Stomach (tissue), 9 donors: ENCODE measurements around the gene TMEM132C. TPM values are rescaled to one million over a fixed set of nuclear protein-coding genes. Genes with fewer than 3 reads are reported as not detected.
A peak's percentile ranks its signal among the peaks of the same experiment; 100 is the strongest.

Source experiments
- DNase-seq, 2 donors: peaks; one replicate each; pipeline versions ENCODE4 v3.0.0 to v3.0.0-alpha.2; 2013 to 2019
- H3K27ac ChIP-seq, 5 donors: fragments of 200-600 bp in 4 of 5; sonication (generic) in 4 of 5; one replicate each; pipeline ENCODE4 v1.5.1; 2013 to 2019; ENCODE audit warnings: mild to moderate bottlenecking in 1 of 5, moderate library complexity in 1 of 5
- H3K27me3 ChIP-seq, 3 donors: fragments of 200-600 bp; sonication (generic); one replicate each; pipeline ENCODE4 v1.5.1; 2017 to 2019; ENCODE audit warnings: mixed run types in 1 of 3
- H3K36me3 ChIP-seq, 4 donors: fragments of 200-600 bp; sonication (generic); 1 replicate in 3 of 4; 2 replicates in 1 of 4; pipeline ENCODE4 v1.5.1; 2016 to 2019
- H3K4me1 ChIP-seq, 4 donors: fragments of 200-600 bp; sonication (generic); one replicate each; pipeline ENCODE4 v1.5.1; 2016 to 2019
- H3K4me3 ChIP-seq, 4 donors: fragments of 200-600 bp; sonication (generic) in 3 of 4; one replicate each; pipeline ENCODE4 v1.5.1; 2016 to 2019; ENCODE audit warnings: mild to moderate bottlenecking in 1 of 4
- H3K9me3 ChIP-seq, 4 donors: fragments of 200-600 bp; sonication (generic); one replicate each; pipeline ENCODE4 v1.5.1; 2016 to 2019
- EP300 ChIP-seq: sonication (generic); formaldehyde crosslinking; IDR thresholded peaks from one replicate; pipeline ENCODE4 v1.6.1; 2017; ENCODE audit warnings: antibody characterized with exemption
- POLR2A ChIP-seq, 4 donors: fragments of 450-650 bp; IDR thresholded peaks; one replicate each; pipeline ENCODE4 v1.6.1; 2016; ENCODE audit warnings: antibody characterized with exemption in 4 of 4, control low read depth in 2 of 4, mild to moderate bottlenecking in 1 of 4, moderate library complexity in 1 of 4
- POLR2AphosphoS5 ChIP-seq, 3 donors: sonication (generic); formaldehyde crosslinking; IDR thresholded peaks; one replicate each; pipeline ENCODE4 v1.6.1; 2016; ENCODE audit warnings: antibody characterized with exemption in 3 of 3
- WGBS, 5 donors: extraction: QIAGEN DNeasy Blood & Tissue Kit in 3 of 5; methylation state at CpG; one replicate each; pipeline versions ENCODE4 v1.1.5 to v1.1.7; 2013 to 2018; 5-methylcytosine and 5-hydroxymethylcytosine counted together
- intact Hi-C: fragments of 100-400 bp; cut with DNase I; formaldehyde crosslinking; loops from one replicate; pipeline ENCODE4 v1.15.1; 2023; ENCODE audit warnings: low total_unique reads
- polyA plus RNA-seq, 3 donors: library from polyadenylated mRNA; stranded (reverse); fragments of 200-250 nt; gene quantifications; one replicate each; pipeline ENCODE4 v1.2.3, GENCODE V29; 2013
- total RNA-seq, 5 donors: library from RNA; depleted of rRNA; stranded (reverse); fragments of >200 nt; gene quantifications; one replicate each; pipeline versions ENCODE4 v1.1.0 to v1.2.3, GENCODE V29; 2014 to 2016
- TF ChIP-seq, protein P1 (sequence below), 7 experiments: fragments of 450-650 bp in 4 of 7; fragments of 200-600 bp in 3 of 7; sonication (generic) in 3 of 7; IDR thresholded peaks; one replicate each; pipeline ENCODE4 v1.5.1; 2016 to 2019; ENCODE audit warnings: antibody characterized with exemption in 7 of 7, control low read depth in 2 of 7, mild to moderate bottlenecking in 1 of 7
- donor health status: healthy with polysubstance abuse.
- donor health status: Bipolar disorder and iron deficiency.
- donor health status: healthy.

The TMEM132C gene
- total and polyA plus RNA-seq, 8 donors: under 0.01 to 12.8 (median 0.94) TPM

GRCh38 chr12:128583453-128583852 lies 316.5 kb downstream of the TMEM132C start:
- WGBS, 5 donors: 47 to 71% (median 62%) methylated on average over 4 to 9 of the region's 9 CpGs
- TF ChIP-seq, protein P1, sequence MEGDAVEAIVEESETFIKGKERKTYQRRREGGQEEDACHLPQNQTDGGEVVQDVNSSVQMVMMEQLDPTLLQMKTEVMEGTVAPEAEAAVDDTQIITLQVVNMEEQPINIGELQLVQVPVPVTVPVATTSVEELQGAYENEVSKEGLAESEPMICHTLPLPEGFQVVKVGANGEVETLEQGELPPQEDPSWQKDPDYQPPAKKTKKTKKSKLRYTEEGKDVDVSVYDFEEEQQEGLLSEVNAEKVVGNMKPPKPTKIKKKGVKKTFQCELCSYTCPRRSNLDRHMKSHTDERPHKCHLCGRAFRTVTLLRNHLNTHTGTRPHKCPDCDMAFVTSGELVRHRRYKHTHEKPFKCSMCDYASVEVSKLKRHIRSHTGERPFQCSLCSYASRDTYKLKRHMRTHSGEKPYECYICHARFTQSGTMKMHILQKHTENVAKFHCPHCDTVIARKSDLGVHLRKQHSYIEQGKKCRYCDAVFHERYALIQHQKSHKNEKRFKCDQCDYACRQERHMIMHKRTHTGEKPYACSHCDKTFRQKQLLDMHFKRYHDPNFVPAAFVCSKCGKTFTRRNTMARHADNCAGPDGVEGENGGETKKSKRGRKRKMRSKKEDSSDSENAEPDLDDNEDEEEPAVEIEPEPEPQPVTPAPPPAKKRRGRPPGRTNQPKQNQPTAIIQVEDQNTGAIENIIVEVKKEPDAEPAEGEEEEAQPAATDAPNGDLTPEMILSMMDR (IDR thresholded peaks at IDR 0.05): peak in 1 of 7 experiments; percentile 8
- TF ChIP-seq POLR2A (IDR thresholded peaks at IDR 0.05): no peak

GRCh38 chr12:128586451-128587029 lies 319.6 kb downstream of the TMEM132C start:
- intact Hi-C loops: no loop called here
- peak in 1 of 2 donors; percentile 37 for DNase-seq
- WGBS, 5 donors: 34 to 47% (median 39%) methylated on average over 7 of the region's 7 CpGs

More at GRCh38 chr12:128583453-128583852, 316.5 kb downstream of the TMEM132C start:
- Histone ChIP-seq H3K27me3 (no peaks in the 10 kb centered on the region), H3K36me3 (no peaks in the 10 kb centered on the region), H3K4me3 (no peak overlapping the region), H3K27ac (no peak overlapping the region), H3K9me3 (peaks cover 3 to 17% (median 8%) of the 10 kb centered on the region in 4 donors), H3K4me1 (no peaks in the 10 kb centered on the region)
- DNase-seq: no peak
- intact Hi-C loops: no loop called here

GRCh38 chr12:128587918-128588317 lies 320.9 kb downstream of the TMEM132C start:
- Histone ChIP-seq H3K9me3 (peaks cover 0 to 8% (median 0%) of the 10 kb centered on the region in 4 donors), H3K27me3 (no peaks in the 10 kb centered on the region), H3K27ac (no peak overlapping the region), H3K4me1 (no peaks in the 10 kb centered on the region), H3K36me3 (no peaks in the 10 kb centered on the region), H3K4me3 (no peak overlapping the region)
- intact Hi-C loops: loop anchor here (2.0 kb wide), 1 partner anchor 57 kb away; no protein-coding TSS in a partner anchor
- no peak for TF ChIP-seq POLR2AphosphoS5 (IDR thresholded peaks at IDR 0.05)
- TF ChIP-seq EP300: no peak
- TF ChIP-seq, protein P1 (IDR thresholded peaks at IDR 0.05): no peak
- no peak for TF ChIP-seq POLR2A (IDR thresholded peaks at IDR 0.05)
- WGBS, 5 donors: 48 to 78% (median 61%) methylated on average over 2 of the region's 2 CpGs
- DNase-seq: no peak

More at GRCh38 chr12:128586451-128587029, 319.6 kb downstream of the TMEM132C start:
- Histone ChIP-seq H3K27me3 (no peaks in the 10 kb centered on the region), H3K36me3 (no peaks in the 10 kb centered on the region), H3K4me1 (no peaks in the 10 kb centered on the region), H3K9me3 (peaks cover 3 to 12% (median 8%) of the 10 kb centered on the region in 4 donors), H3K27ac (no peak overlapping the region), H3K4me3 (no peak overlapping the region)
- TF ChIP-seq, protein P1 (IDR thresholded peaks at IDR 0.05): no peak
- TF ChIP-seq POLR2A (IDR thresholded peaks at IDR 0.05): no peak
- TF ChIP-seq EP300: no peak
- TF ChIP-seq POLR2AphosphoS5 (IDR thresholded peaks at IDR 0.05): no peak

GRCh38 chr12:128592220-128592744 lies 325.3 kb downstream of the TMEM132C start:
- H3K4me3 ChIP-seq: no peak overlapping the region
- no peak for DNase-seq
- no peak overlapping the region for H3K27ac ChIP-seq
- H3K36me3 ChIP-seq: no peaks in the 10 kb centered on the region
- no peak for TF ChIP-seq POLR2A (IDR thresholded peaks at IDR 0.05)
- TF ChIP-seq POLR2AphosphoS5 (IDR thresholded peaks at IDR 0.05): no peak
- TF ChIP-seq, protein P1 (IDR thresholded peaks at IDR 0.05): no peak
- TF ChIP-seq EP300: no peak
- H3K9me3 ChIP-seq: no peaks in the 10 kb centered on the region
- peaks cover 0 to 18% (median 0%) of the 10 kb centered on the region in 3 donors for H3K27me3 ChIP-seq
- H3K4me1 ChIP-seq: no peaks in the 10 kb centered on the region
- intact Hi-C loops: no loop called here
- WGBS, 5 donors: 35 to 61% (median 54%) methylated on average over 6 of the region's 6 CpGs
